Measurements from ENCODE around the gene P2RY12.

- TF ChIP-seq CTCF (IDR thresholded peaks at IDR 0.05 in 4 of 5, conservative IDR thresholded peaks at IDR 0.05 in 1 of 5) (no peak), POLR2A (IDR thresholded peaks at IDR 0.05) (no peak)
Observed at GRCh38 chr3:151377768-151378385, 6.7 kb downstream of the P2RY12 start.
